Activated T-cell treated with anti-CD3 and anti-CD28 coated beads, Interleukin-2, amount 50 U/mL, for 48 hours (primary cell): ENCODE measurements around the gene TEX11.
"Not testable (repeated sequence)": the region's sequence is repeated elsewhere in the genome, so short reads cannot be mapped to it uniquely, and the experiment has no call there.

Source experiments
- DNase-seq, 2 experiments: peaks; one replicate each; pipeline ENCODE4 v3.0.0-alpha.2; 2020

TEX11 gene

GRCh38 chrX:70569922-70570576 lies 338.5 kb downstream of the TEX11 start:
- DNase-seq = not testable (repeated sequence)

- no peak for DNase-seq
These were observed 353.6 kb downstream of the TEX11 start for GRCh38 chrX:70554948-70555347.

- no peak for DNase-seq
These were observed 354.0 kb downstream of the TEX11 start for GRCh38 chrX:70554523-70554922.

GRCh38 chrX:70554081-70554480 lies 354.4 kb downstream of the TEX11 start:
- DNase-seq = no peak

- DNase-seq = no peak
These were observed 355.0 kb downstream of the TEX11 start for GRCh38 chrX:70553516-70553915.

- DNase-seq = no peak
These were observed 356.3 kb downstream of the TEX11 start for GRCh38 chrX:70552130-70552704.

GRCh38 chrX:70549429-70549828 lies 359.1 kb downstream of the TEX11 start:
- no peak for DNase-seq

GRCh38 chrX:70535198-70535597 lies 373.3 kb downstream of the TEX11 start:
- no peak for DNase-seq

GRCh38 chrX:70527610-70528345 lies 380.7 kb downstream of the TEX11 start:
- no peak for DNase-seq

- no peak for DNase-seq
These were observed 381.5 kb downstream of the TEX11 start for GRCh38 chrX:70527053-70527452.

- DNase-seq = no peak
These were observed 382.8 kb downstream of the TEX11 start for GRCh38 chrX:70525733-70526132.

- not testable (repeated sequence) for DNase-seq
These were observed 392.8 kb downstream of the TEX11 start for GRCh38 chrX:70515692-70516091.

- DNase-seq = not testable (repeated sequence)
These were observed 393.2 kb downstream of the TEX11 start for GRCh38 chrX:70515270-70515669.

GRCh38 chrX:70509078-70509477 lies 399.4 kb downstream of the TEX11 start:
- no peak for DNase-seq

- peak; percentile 37 to 40 for DNase-seq
These were observed 400.1 kb downstream of the TEX11 start for GRCh38 chrX:70508296-70508911.

GRCh38 chrX:70505451-70505841 lies 403.1 kb downstream of the TEX11 start:
- DNase-seq = no peak

- DNase-seq = peak; percentile 34 to 50
These were observed 403.6 kb downstream of the TEX11 start for GRCh38 chrX:70504772-70505450.

- no peak for DNase-seq
These were observed 407.7 kb downstream of the TEX11 start for GRCh38 chrX:70500826-70501225.

GRCh38 chrX:70498129-70498528 lies 410.4 kb downstream of the TEX11 start:
- no peak for DNase-seq

- DNase-seq = no peak
These were observed 411.5 kb downstream of the TEX11 start for GRCh38 chrX:70497026-70497425.

GRCh38 chrX:70496491-70496890 lies 412.0 kb downstream of the TEX11 start:
- DNase-seq = no peak

- peak; percentile 44 to 50 for DNase-seq
These were observed 414.1 kb downstream of the TEX11 start for GRCh38 chrX:70494441-70494840.

- DNase-seq = no peak
These were observed 419.7 kb downstream of the TEX11 start for GRCh38 chrX:70488856-70489255.
